Measurements from ENCODE around the gene ZSWIM9. TPM values are rescaled to one million over a fixed set of nuclear protein-coding genes. Genes with fewer than 3 reads are reported as not detected.

ZSWIM9 gene
- total and polyA plus RNA-seq, 7 experiments from 2014 or later, result 0.82 to 11.6 (median 5.3) TPM

- POLR2A ChIA-PET, result no interaction called here
Measured at GRCh38 chr19:48147597-48148175, 22.8 kb upstream of the ZSWIM9 start.

GRCh38 chr19:48148576-48148975 is 21.9 kb upstream of the ZSWIM9 start:
- ATAC-seq, result no peak
- Histone ChIP-seq H3K36me3 (ENCODE audit: control insufficient read depth in 2 of 3, insufficient read depth in 3 of 3, low read length in 3 of 3) (peaks cover 0 to 66% (median 0%) of the 10 kb centered on the region in 3 experiments), H3K27me3 (ENCODE audit: control insufficient read depth in 2 of 2, insufficient read depth in 2 of 2, low read length in 2 of 2) (no peaks in the 10 kb centered on the region), H3K4me1 (ENCODE audit: control insufficient read depth in 2 of 2, insufficient read depth in 2 of 2, low read length in 2 of 2) (no peaks in the 10 kb centered on the region), H3K4me3 (ENCODE audit: low read length) (no peak overlapping the region), H3K27ac (ENCODE audit: low read depth, low read length) (no peak overlapping the region), H3K9me3 (ENCODE audit: control insufficient read depth in 2 of 3, low read length in 3 of 3) (no peaks in the 10 kb centered on the region)
- CTCF ChIA-PET, result no interaction called here
- DNase-seq, result no peak
- no peaks in the 10 kb centered on the region for H3K27me3 Mint-ChIP-seq
- peaks cover 0 to 4% (median 0%) of the 10 kb centered on the region in 7 donors for H3K4me1 Mint-ChIP-seq
- intact Hi-C loops (cut with micrococcal nuclease), result no loop called here
- H3K27ac Mint-ChIP-seq, result no peak overlapping the region
- POLR2A ChIA-PET, result no interaction called here
- H3K4me3 Mint-ChIP-seq, result no peak overlapping the region
- H3K9me3 Mint-ChIP-seq, result peaks cover 0 to under 1% (median 0%) of the 10 kb centered on the region in 11 donors
- H3K36me3 Mint-ChIP-seq, result peaks cover 3 to 43% (median 9%) of the 10 kb centered on the region in 5 donors

More at GRCh38 chr19:48147597-48148175, 22.8 kb upstream of the ZSWIM9 start:
- no peaks in the 10 kb centered on the region for H3K27me3 Mint-ChIP-seq
- Histone ChIP-seq H3K27me3 (ENCODE audit: control insufficient read depth in 2 of 2, insufficient read depth in 2 of 2, low read length in 2 of 2) (no peaks in the 10 kb centered on the region), H3K9me3 (ENCODE audit: control insufficient read depth in 2 of 3, low read length in 3 of 3) (no peaks in the 10 kb centered on the region), H3K36me3 (ENCODE audit: control insufficient read depth in 2 of 3, insufficient read depth in 3 of 3, low read length in 3 of 3) (peaks cover 0 to 75% (median 5%) of the 10 kb centered on the region in 3 experiments), H3K4me1 (ENCODE audit: control insufficient read depth in 2 of 2, insufficient read depth in 2 of 2, low read length in 2 of 2) (no peaks in the 10 kb centered on the region), H3K27ac (ENCODE audit: low read depth, low read length) (no peak overlapping the region), H3K4me3 (ENCODE audit: low read length) (no peak overlapping the region)
- intact Hi-C loops (cut with micrococcal nuclease), result no loop called here
- ATAC-seq, result no peak
- no peak for DNase-seq
- H3K4me1 Mint-ChIP-seq, result peaks cover 0 to 4% (median 0%) of the 10 kb centered on the region in 7 donors
- CTCF ChIA-PET, result interaction anchor here (0.6 kb wide), 1 partner anchor 118 kb away, joined by 3 read pairs; no protein-coding TSS in a partner anchor
- no peak overlapping the region for H3K27ac Mint-ChIP-seq
- no peak overlapping the region for H3K4me3 Mint-ChIP-seq
- peaks cover 0 to 2% (median 0%) of the 10 kb centered on the region in 11 donors for H3K9me3 Mint-ChIP-seq
- H3K36me3 Mint-ChIP-seq, result peaks cover 8 to 50% (median 13%) of the 10 kb centered on the region in 5 donors

- ATAC-seq (no peak), DNase-seq (no peak)
- no peak overlapping the region for H3K27ac ChIP-seq (ENCODE audit: low read depth, low read length)
- intact Hi-C loops (cut with micrococcal nuclease), result no loop called here
- no peaks in the 10 kb centered on the region for H3K27me3 ChIP-seq (ENCODE audit: control insufficient read depth in 2 of 2, insufficient read depth in 2 of 2, low read length in 2 of 2)
- H3K27ac Mint-ChIP-seq, result peak overlapping the region in 1 of 9 donors; percentile 33
- ChIA-PET POLR2A (no interaction called here), CTCF (interaction anchor here (1.2 kb wide), 1 partner anchor 39 kb away, joined by 5 read pairs; the partner anchor contains the start of gene PLA2G4C)
- no peak overlapping the region for H3K4me3 Mint-ChIP-seq
- H3K36me3 Mint-ChIP-seq, result peaks cover 4 to 45% (median 8%) of the 10 kb centered on the region in 5 donors
- H3K9me3 ChIP-seq (ENCODE audit: control insufficient read depth in 2 of 3, low read length in 3 of 3), result no peaks in the 10 kb centered on the region
- H3K9me3 Mint-ChIP-seq, result no peaks in the 10 kb centered on the region
- no peak overlapping the region for H3K4me3 ChIP-seq (ENCODE audit: low read length)
- H3K4me1 Mint-ChIP-seq, result peaks cover 0 to 4% (median 0%) of the 10 kb centered on the region in 7 donors
- H3K4me1 ChIP-seq (ENCODE audit: control insufficient read depth in 2 of 2, insufficient read depth in 2 of 2, low read length in 2 of 2), result no peaks in the 10 kb centered on the region
- H3K27me3 Mint-ChIP-seq, result no peaks in the 10 kb centered on the region
- peaks cover 0 to 64% (median 0%) of the 10 kb centered on the region in 3 experiments for H3K36me3 ChIP-seq (ENCODE audit: control insufficient read depth in 2 of 3, insufficient read depth in 3 of 3, low read length in 3 of 3)
Measured at GRCh38 chr19:48149430-48149829, 21.1 kb upstream of the ZSWIM9 start.

GRCh38 chr19:48152551-48152950 is 17.9 kb upstream of the ZSWIM9 start:
- no peaks in the 10 kb centered on the region for H3K4me1 ChIP-seq (ENCODE audit: control insufficient read depth in 2 of 2, insufficient read depth in 2 of 2, low read length in 2 of 2)
- peaks cover 5 to 35% (median 13%) of the 10 kb centered on the region in 5 donors for H3K36me3 Mint-ChIP-seq
- DNase-seq (peak; percentile 28 to 67 (median 50)), ATAC-seq (peak; percentile 75)
- H3K4me3 Mint-ChIP-seq, result no peak overlapping the region
- intact Hi-C loops (cut with micrococcal nuclease), result loop anchor here (1.0 kb wide), 3 partner anchors 45 to 189 kb away; no protein-coding TSS in a partner anchor
- no peaks in the 10 kb centered on the region for H3K9me3 Mint-ChIP-seq
- POLR2A ChIA-PET, result interaction anchor here (0.6 kb wide), 1 partner anchor 1905 kb away, joined by 3 read pairs; no protein-coding TSS in a partner anchor
- H3K36me3 ChIP-seq (ENCODE audit: control insufficient read depth in 2 of 3, insufficient read depth in 3 of 3, low read length in 3 of 3), result peaks cover 0 to 54% (median 0%) of the 10 kb centered on the region in 3 experiments
- H3K27me3 ChIP-seq (ENCODE audit: control insufficient read depth in 2 of 2, insufficient read depth in 2 of 2, low read length in 2 of 2), result no peaks in the 10 kb centered on the region
- CTCF ChIA-PET, result interaction anchor here (0.6 to 1.0 kb wide), 5 partner anchors 33 to 189 kb away, joined by 3 to 7 read pairs (median 4); no protein-coding TSS in a partner anchor
- H3K9me3 ChIP-seq (ENCODE audit: control insufficient read depth in 2 of 3, low read length in 3 of 3), result no peaks in the 10 kb centered on the region
- no peaks in the 10 kb centered on the region for H3K27me3 Mint-ChIP-seq
- peaks cover 0 to 13% (median 2%) of the 10 kb centered on the region in 7 donors for H3K4me1 Mint-ChIP-seq
- peak overlapping the region in 1 of 9 donors; percentile 74 for H3K27ac Mint-ChIP-seq
- no peak overlapping the region for H3K27ac ChIP-seq (ENCODE audit: low read depth, low read length)
- H3K4me3 ChIP-seq (ENCODE audit: low read length), result no peak overlapping the region

GRCh38 chr19:48154003-48154402 is 16.5 kb upstream of the ZSWIM9 start:
- ChIA-PET POLR2A (no interaction called here), CTCF (interaction anchor here (0.6 to 1.3 kb wide), 4 partner anchors 82 to 189 kb away, joined by 3 to 5 read pairs (median 4); no protein-coding TSS in a partner anchor)
- no peak for DNase-seq
- Histone ChIP-seq H3K9me3 (ENCODE audit: control insufficient read depth in 2 of 3, low read length in 3 of 3) (no peaks in the 10 kb centered on the region), H3K27me3 (ENCODE audit: control insufficient read depth in 2 of 2, insufficient read depth in 2 of 2, low read length in 2 of 2) (no peaks in the 10 kb centered on the region), H3K36me3 (ENCODE audit: control insufficient read depth in 2 of 3, insufficient read depth in 3 of 3, low read length in 3 of 3) (peaks cover 0 to 59% (median 0%) of the 10 kb centered on the region in 3 experiments), H3K27ac (ENCODE audit: low read depth, low read length) (no peak overlapping the region), H3K4me1 (ENCODE audit: control insufficient read depth in 2 of 2, insufficient read depth in 2 of 2, low read length in 2 of 2) (no peaks in the 10 kb centered on the region), H3K4me3 (ENCODE audit: low read length) (no peak overlapping the region)
- ATAC-seq, result no peak
- Mint-ChIP-seq H3K4me1 (peaks cover 0 to 13% (median 2%) of the 10 kb centered on the region in 7 donors), H3K27ac (peak overlapping the region in 5 of 9 donors; percentile 3 to 75 (median 48)), H3K4me3 (no peak overlapping the region), H3K36me3 (peaks cover 13 to 45% (median 15%) of the 10 kb centered on the region in 5 donors), H3K9me3 (no peaks in the 10 kb centered on the region), H3K27me3 (no peaks in the 10 kb centered on the region)
- intact Hi-C loops (cut with micrococcal nuclease), result no loop called here

GRCh38 chr19:48158210-48158790 is 12.2 kb upstream of the ZSWIM9 start:
- Mint-ChIP-seq H3K36me3 (peaks cover 15 to 47% (median 19%) of the 10 kb centered on the region in 5 donors), H3K4me3 (no peak overlapping the region), H3K9me3 (no peaks in the 10 kb centered on the region), H3K27ac (peak overlapping the region in 1 of 9 donors; percentile 60), H3K4me1 (peaks cover 0 to 13% (median 1%) of the 10 kb centered on the region in 7 donors), H3K27me3 (no peaks in the 10 kb centered on the region)
- Histone ChIP-seq H3K36me3 (ENCODE audit: control insufficient read depth in 2 of 3, insufficient read depth in 3 of 3, low read length in 3 of 3) (peaks cover 0 to 63% (median 10%) of the 10 kb centered on the region in 3 experiments), H3K9me3 (ENCODE audit: control insufficient read depth in 2 of 3, low read length in 3 of 3) (no peaks in the 10 kb centered on the region), H3K4me3 (ENCODE audit: low read length) (no peak overlapping the region), H3K27me3 (ENCODE audit: control insufficient read depth in 2 of 2, insufficient read depth in 2 of 2, low read length in 2 of 2) (no peaks in the 10 kb centered on the region), H3K27ac (ENCODE audit: low read depth, low read length) (no peak overlapping the region), H3K4me1 (ENCODE audit: control insufficient read depth in 2 of 2, insufficient read depth in 2 of 2, low read length in 2 of 2) (no peaks in the 10 kb centered on the region)
- CTCF ChIA-PET, result no interaction called here
- ATAC-seq, result no peak
- POLR2A ChIA-PET, result no interaction called here
- no peak for DNase-seq
- intact Hi-C loops (cut with micrococcal nuclease), result no loop called here
